Activated CD4-positive, CD25-positive, alpha-beta regulatory T cell treated with anti-CD3 and anti-CD28 coated beads, Interleukin-2, amount 50 U/mL, for 16 hours (primary cell): ENCODE measurements around the gene ANXA9.

Source experiments
- DNase-seq: peaks from one replicate; pipeline ENCODE4 v3.0.0-alpha.2; 2020; ENCODE audit warnings: low read depth, low spot score

The ANXA9 gene

GRCh38 chr1:150981805-150982712 is at the start of gene ANXA9:
ANXA9 (plus strand) TSS chr1:150982292; CDS start chr1:150983106, 814 bp downstream.
- DNase-seq = no peak

DNA sequence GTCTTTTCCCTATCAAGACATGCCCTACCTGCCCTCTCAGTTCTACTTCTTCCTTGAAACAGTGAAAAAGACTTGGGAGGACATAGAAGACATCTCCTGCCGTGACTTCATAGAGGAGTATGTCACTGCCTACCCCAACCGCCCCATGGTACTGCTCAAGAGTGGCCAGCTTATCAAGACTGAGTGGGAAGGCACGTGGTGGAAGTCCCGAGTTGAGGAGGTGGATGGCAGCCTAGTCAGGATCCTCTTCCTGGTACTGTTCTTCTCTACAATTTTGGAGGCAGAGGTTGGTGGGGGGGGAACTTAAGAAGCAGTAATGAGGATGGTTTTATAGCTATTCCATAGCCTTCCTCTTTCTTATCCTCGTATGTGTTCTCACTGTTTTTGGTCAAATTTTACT is 37.2 kb upstream of the ANXA9 start:
- DNase-seq = no peak

GRCh38 chr1:150954708-150955107 is 27.4 kb upstream of the ANXA9 start:
- DNase-seq = no peak

DNA sequence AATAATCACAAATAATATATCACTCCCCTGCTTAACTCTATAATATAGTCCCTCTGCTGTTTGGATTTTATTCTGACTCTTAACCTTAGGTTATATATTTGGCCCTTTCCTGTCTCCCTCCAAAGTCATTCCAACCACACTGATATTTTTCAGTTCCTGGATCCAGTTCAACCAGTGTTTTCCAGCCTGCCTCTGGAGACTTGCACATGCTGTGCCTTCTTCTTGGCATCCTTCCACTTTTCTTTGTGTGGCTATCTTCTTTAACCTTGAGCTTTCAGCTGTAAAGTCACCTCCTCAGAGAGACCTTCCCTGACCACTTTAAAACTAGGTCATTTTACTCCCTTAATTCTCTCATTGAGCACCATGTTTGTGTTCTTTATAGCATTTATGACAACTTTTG is 26.8 kb upstream of the ANXA9 start:
- DNase-seq = no peak

- DNase-seq = no peak
Measured at GRCh38 chr1:150957666-150958065, 24.4 kb upstream of the ANXA9 start.

- DNase-seq = no peak
Measured at GRCh38 chr1:150960646-150961045, 21.4 kb upstream of the ANXA9 start.

GRCh38 chr1:150961756-150962155 is 20.3 kb upstream of the ANXA9 start:
- DNase-seq = no peak

GRCh38 chr1:150963321-150964163 is 18.6 kb upstream of the ANXA9 start:
- DNase-seq = no peak

DNA sequence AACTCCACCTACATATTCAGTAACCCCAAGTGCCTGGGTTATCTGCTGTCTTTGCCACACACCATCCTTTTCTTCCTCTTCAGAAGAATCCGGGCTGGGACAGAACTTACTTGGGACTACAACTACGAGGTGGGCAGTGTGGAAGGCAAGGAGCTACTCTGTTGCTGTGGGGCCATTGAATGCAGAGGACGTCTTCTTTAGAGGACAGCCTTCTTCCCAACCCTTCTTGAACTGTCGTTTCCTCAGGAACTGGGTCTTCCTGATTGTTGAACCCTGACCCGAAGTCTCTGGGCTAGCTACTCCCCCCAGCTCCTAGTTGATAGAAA is 18.0 kb upstream of the ANXA9 start:
- no peak for DNase-seq

DNA sequence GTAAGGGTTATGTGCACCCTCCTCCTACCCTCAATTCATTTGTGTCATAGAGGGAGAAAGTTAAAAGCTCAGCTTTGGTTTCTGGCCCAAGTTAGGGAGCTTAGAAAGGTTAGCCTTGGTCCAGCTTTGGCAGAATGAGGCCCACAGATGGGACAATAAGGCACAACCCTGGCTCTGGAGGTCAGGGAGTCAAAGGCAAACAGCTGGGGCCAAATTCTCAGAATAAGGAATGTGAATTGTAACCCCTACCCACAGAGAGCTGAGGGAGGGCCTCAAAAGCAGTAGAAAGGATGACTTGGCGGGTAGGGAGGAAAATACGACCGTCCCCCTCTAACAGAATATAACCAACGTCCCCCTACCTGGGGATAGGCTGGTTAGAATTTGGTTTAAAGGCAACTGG is 16.5 kb upstream of the ANXA9 start:
- DNase-seq = no peak

DNA sequence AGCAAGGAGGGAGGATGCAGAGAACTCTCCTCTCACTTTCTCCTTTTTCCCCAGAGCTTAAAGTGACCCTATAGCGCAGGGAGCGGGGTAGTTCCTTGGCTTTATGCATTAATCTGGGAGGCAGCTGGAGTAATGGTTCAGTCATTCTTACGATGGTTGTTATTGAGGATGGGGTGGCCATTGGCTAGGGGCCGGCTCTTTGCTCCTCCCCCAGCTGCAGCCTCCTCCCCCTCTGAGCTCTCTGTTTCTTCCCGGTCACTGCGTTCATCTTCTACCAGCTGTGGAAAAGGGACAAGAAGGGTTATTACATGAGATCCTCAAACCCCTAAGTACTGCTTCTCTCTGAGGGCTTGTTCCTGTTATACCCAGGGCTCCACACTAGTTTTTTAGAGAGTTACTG is 16.1 kb upstream of the ANXA9 start:
- DNase-seq = no peak

DNA sequence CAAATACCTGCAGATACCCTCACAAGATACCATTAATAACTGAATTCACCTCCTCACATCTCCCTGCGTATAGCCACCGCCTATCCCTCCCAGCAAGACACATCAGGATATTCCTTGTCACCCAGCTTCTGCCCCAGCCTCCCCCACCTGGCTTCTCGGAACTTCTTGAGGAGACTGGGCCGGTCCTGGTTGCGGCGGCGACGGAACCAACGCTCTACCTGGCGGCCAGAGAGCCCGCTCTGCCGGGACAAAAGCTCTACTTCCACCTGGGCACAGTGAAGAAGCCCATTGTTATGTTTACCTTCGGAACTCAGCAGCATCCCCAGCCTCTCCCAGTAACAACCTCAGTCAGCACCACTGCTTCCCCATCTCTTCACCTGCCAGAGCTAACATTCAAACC is 14.2 kb upstream of the ANXA9 start:
- no peak for DNase-seq

DNA sequence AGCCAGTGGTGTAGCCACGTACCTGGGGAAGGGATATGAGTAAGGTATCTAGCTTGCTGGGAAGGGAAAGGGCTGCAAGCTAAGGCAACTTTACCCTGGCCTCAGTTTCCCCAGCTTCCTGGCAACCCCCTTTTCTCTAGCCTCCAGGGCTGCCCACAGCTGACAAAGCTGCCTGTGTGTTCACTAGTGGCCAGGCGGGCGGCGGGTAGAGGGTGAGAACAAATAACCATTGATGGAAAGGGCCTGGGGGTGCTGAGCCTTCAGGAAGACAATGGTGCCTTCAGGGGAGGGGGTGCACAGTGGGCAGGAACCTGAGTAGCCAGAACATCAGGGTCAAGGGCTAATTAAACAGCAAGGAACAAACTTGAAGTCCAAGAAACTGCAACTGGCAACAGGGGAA is 13.6 kb upstream of the ANXA9 start:
- no peak for DNase-seq

DNA sequence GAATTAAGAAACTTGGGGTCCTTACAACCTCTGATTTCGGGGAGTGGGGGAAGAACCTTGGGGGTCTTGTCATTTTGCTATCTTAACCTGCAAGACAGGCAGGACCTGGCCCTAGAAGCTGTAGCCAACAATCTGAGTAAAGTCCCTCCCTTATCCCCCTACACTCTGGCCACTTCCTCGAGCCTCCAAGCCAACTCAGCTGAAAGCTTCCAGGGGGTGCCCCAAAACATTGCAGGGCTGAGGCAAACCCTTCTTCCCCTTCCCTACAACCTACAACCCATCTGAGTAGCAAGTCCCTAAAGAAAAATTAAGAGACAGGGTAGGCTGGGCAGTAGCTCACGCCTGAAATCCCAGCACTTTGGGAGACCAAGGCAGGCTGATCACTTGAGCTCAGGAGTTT is 12.5 kb upstream of the ANXA9 start:
- no peak for DNase-seq

DNA sequence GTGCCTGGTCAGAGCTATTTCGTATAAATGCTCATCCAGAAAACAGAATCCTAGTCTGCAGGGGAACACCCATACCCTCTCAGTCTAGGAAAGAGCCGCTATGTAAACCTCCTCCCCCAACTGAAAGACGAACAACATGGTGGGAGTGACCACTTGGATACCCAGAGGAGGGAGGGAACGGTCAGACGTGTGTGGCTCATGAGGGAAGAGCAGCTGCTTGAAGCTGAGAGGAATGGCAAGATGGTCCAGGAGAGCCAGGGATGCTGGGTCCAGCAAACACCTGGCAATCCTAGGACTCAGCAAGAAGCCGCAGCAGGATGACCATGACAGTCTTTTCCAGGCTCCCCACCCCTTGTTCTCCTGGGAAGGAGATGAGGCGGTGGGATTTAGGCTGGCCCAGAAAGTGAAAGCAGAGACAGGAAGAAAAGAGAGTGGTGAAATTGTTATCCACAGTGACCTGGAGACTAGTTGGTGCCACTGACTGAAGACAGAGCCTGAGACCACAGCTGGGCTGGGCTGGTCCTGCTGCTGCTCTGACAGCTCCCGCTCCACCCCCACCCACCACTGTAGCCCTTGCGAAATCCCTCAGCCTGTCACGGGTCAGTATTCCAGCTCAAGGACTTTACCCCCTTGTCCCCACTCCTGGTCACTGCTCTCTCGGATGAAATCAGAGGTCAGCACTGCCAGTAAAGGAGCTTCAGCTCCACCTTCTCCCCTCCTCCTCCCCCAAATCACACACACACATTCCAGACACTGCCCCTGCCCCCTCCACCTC is 11.1 kb upstream of the ANXA9 start:
- DNase-seq = no peak

DNA sequence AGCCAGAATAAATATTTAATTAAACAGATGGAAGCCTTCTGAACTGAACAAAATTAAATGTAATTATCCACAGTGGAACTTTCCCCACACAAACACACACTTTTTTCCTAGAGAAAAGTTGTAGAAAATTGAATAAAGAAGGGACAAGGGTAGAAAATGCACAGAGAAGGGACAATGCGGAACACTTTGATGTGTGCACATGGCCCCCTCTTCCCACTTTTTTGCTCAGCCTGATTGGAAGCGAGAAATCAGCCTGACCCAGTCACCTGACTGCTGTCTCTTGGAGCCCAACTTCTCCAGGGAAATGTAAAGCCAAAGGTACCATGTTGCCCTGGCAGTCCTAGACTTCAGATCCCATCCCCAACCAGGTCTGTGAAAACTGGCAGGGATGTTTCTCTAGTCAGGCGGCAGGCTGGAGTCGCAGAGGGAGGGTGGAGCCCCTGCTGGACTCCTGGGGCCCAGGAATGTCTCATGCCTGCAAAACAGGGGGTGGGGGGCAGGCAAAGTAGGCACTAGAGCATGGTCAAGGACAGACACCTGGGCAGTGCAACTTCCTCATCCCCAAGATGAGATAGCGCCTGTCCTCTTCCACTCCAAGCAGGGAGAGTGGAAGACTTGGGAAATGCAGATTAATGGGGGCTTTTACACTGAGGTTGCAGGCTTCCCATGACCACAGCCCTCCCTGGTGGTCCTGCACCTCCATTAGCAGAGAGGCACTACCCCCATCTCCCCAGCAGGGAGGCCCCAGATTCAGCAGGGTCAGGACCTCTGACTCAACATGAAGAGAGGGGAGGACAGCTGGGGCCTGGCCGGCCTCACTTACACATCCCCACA is 10.3 kb upstream of the ANXA9 start:
- DNase-seq = no peak

DNA sequence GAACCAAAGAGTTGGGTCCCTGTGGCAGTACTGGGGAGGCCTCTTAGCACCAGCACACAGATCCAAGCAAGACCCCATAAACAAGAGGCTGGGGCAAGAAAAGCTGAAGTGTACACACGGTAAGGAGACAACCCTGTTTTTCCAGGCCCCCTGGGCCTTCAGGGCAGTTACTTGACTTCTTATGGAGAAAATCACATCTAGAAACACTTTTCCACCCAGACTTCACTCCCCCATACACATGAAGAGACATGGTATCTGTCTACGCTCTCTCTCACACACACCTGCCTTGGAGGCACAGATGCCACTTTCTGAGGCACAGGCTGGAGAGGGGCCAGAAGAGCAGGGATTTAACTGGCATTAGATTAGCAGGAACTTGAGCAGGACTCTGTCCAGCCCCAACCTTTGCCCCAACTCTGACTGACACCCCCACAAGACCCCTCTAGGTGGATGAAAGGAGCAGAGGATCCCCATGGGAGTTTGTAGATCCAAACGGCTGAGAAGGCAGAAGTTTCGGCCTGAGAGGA is 9.6 kb upstream of the ANXA9 start:
- DNase-seq = no peak

GRCh38 chr1:150973258-150973835 is 8.7 kb upstream of the ANXA9 start:
- DNase-seq = no peak

DNA sequence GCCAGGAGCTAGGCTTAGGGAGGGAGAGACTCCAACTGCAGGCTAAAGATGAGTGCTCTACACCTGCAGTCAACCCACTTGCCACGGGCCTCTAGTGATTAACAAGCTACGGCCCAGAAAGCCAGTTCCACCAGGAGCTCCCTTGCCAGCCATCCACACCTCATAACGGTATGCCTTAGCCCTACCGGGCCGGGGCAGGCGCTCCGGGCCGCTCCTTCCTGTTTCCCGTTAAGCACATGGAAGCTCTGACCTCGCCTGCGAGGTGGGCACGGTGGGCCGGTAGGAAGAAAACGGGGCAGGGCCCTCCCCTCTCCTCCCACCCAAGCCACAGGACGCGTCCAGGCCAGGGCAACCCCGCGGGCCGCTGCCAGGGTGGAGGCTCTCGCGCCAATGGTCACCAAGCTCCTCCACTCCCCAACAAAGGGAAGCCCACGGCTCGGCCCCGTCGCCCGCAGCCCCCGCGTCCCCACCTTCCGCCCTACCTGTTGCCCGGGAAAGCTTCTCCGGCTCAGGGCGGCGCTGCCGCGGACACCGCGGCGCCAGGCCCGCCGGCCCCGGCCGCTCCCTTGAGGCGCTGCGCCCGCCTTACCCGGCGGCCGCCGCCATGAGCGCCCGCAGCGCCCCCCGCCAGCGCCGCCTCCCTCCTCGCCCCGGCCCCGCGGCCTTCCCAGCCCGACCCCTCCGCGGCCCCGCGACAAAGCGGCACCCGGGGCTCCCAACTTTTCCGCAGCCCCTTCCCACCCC is 8.1 kb upstream of the ANXA9 start:
- no peak for DNase-seq
